ENCODE data around the gene RNF220.
"Not testable (repeated sequence)": the region's sequence is repeated elsewhere in the genome, so short reads cannot be mapped to it uniquely, and the experiment has no call there.

RNF220 gene

DNA sequence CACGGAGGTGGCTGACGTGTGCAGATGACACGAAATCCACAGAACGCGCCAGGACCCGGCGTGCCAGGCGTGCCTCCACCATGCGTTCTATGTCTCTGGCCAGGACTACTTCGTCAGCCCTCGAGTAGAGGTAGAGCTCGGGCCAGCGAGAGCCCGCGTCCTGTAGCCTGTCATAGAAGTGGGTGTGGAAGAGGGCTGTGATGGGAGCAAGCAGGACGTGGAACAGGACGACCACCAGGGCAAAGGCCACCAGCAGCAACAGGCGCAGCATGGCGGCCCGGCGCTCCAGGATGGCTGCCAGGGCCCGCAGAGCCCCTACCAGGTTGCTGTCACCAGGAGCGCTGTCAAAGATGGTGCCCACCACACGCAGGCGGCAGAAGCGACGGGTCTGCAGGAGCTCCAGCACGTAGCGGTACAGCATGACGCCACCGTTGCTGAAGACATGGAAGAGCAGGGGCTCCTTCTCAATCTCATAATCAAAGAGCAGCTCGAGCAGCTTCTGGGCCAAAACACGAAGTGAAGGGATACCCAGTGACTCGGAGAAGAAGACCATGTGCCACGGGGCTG lies 249.6 kb downstream of the RNF220 start:
- DNase-seq (ENCODE audit: low read depth in 2 of 2) = no peak

DNA sequence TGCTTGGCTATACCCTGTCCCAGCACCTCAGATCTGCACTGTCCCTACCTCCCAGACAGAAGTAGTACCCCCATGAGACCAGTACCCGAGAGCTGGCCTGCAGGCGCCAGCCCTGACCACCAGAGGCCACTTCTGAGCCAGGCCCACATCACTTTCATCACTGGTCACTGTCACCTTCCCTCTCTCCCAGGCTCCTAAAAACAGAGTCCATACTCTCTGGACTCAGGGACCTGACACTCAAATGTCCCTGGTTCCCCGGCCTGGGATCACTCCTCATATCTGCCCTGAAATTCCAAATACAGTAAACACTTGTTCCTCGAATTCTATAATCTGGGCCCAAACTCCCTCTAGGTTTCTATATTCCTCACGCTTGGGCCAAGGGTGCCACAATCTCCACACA lies 250.6 kb downstream of the RNF220 start:
- no peak for DNase-seq (ENCODE audit: low read depth in 2 of 2)

DNA sequence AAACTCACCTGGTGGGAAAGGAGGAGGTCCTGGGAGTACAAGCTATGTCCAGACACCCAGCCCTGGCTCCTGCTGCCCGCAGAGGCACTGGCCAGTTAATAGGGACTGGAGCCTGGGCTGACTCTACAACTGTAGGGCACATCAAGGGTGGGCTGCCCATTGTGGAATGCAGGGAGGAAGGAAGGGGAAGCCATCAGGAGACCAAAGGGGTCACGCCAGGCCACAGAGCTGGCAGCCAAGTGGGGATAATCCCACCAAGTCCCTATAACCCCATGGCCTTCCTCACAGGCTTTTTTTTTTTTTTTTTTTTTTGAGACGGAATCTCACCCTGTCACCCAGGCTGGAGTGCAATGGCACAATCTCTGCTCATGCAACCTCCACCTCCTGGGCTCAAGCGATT lies 254.5 kb downstream of the RNF220 start:
- no peak for DNase-seq (ENCODE audit: low read depth in 2 of 2)

DNA sequence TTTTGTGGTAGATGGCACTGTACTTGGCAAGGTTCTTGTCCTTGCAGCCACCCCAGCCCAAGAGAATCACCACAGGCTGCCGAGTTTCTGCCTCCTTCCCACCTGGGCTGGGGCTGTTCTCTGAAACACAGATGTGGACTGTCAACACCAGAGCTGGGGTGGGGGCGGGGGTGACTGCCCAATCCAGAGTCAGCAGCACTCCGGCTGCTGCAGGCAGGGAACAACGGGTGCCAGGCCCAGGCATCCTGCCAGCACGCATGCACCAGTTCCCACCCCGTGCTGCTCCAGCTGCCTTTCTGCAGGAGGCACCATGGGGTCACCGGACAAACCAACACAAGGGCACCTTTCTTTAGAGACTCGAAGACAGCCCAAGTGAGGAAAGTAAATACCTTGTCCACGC lies 255.1 kb downstream of the RNF220 start:
- DNase-seq (ENCODE audit: low read depth in 2 of 2) = no peak

DNA sequence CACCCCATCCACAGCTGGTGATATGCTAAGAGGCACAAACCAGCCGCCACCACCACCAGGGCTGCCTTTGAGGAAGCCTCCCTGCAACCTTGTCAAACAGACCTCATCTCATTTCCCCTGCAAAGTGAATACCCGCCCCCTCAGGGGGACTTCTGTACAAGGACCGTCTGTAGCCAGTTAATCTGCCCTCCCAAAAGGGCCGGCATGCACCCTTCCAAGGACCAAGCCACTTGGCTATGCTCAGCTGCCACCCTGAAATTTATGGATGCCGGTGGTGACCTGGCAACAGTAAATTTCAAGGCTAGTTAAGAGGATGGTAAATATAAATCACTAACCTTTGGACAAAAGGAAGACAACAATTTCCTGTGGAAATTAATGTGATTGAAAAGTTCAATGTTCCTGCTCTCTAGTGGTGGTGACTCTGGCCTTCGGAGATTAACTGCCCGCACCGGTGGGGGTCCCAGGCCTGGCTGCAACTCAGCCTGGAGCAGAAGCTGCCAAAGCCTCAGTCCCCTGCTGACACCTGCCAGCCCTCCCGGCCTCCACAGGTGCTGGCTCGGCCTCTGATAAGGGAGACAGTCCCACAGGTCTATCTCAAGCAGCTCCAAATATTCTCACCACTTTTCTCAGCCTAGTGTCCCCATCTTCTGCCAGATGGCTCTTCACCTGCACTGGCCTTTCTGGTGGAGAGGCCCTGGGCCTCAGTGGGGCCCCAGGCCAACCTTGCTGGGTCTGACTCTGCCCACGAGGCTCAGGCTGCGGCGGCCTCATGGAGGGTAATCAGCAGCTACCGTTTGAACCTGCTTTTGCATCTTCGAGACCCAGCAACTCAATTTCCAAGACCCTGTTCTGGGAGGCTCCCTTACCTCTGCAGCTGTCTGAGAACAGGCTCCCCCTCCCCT lies 257.0 kb downstream of the RNF220 start:
- no peak for DNase-seq (ENCODE audit: low read depth in 2 of 2)

DNA sequence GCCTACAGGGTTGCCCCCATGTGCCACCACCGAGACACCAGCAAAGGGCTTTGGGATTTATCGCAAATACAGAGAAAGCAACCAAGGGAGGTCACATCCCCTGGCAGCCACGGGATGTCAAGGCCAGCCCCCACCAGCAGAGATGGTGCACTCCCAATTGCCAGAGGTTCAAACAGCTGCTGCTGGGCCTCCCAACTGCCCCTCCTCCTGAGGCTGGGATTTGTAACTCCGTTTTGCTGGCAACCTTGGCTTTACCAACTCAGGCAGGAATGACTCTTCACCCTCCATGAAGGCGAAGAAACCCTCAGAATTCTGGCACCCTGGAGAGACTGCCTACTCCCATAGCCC lies 257.6 kb downstream of the RNF220 start:
- no peak for DNase-seq (ENCODE audit: low read depth in 2 of 2)

DNA sequence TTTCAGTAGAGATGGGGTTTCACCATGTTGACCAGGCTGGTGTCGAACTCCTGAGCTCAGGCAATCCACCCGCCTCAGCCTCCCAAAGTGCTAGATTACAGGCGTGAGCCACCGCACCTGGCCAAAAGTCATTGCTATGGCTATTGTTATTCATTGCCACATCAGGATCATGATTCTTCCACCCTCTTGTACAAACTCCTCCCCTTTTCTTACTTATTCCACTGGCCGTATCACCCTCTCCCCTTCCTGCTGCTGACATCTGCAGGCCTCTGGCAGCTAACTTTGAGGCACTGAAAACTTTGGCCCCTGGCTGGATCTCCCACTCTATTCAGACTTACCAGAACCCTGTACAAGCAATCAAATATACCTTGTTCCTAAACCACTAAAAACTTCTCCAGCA lies 258.4 kb downstream of the RNF220 start:
- DNase-seq (ENCODE audit: low read depth in 2 of 2) = no peak

DNA sequence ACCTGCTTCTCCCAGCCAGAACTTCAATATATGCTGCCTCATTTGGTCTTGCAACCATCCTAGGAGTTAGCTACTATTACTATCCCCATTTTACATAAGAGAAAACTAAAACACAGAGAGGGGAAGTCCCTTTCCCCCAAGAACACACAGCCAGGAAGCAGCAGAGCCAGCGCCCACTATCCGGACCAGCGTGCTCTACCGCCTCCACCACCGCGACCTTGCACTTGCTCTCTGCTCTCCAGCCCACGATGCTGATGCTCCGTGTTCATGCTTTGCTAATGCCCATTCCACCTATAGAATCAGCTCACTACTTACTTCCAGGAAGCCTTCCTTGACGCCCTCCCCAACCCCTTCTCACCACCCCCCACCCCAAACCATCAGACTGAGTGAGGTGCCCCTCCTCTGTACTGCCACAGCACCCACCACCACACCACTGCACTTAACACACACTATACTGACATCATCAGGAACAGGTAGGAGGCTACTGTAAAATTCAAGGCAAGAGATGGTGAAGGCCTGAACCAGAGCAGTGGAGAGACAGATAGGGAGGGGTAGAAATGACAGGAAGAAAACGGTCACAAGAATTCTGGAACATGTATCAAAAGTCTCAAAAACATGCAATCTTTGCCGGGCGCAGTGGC lies 259.8 kb downstream of the RNF220 start:
- peak; percentile 5 to 39 for DNase-seq (ENCODE audit: low read depth in 2 of 2)

DNA sequence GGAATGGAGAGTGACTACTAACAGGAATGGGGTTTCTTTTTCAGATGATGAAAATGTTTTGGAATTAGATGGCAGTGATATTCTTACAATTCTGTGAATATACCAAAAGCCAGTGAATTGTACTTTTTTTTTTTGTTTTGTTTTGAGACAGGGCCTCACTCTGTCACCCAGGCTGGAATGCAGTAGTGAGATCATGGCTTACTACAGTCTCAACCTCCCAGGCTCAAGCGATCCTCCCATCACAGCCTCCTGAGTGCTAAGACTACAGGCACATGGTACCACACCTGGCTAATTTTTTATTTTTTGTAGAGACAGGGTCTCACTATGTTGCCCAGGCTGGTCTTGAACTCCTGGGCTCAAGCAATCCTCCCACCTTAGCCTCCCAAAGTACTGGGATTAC lies 261.7 kb downstream of the RNF220 start:
- DNase-seq (ENCODE audit: low read depth in 2 of 2) = not testable (repeated sequence)

DNA sequence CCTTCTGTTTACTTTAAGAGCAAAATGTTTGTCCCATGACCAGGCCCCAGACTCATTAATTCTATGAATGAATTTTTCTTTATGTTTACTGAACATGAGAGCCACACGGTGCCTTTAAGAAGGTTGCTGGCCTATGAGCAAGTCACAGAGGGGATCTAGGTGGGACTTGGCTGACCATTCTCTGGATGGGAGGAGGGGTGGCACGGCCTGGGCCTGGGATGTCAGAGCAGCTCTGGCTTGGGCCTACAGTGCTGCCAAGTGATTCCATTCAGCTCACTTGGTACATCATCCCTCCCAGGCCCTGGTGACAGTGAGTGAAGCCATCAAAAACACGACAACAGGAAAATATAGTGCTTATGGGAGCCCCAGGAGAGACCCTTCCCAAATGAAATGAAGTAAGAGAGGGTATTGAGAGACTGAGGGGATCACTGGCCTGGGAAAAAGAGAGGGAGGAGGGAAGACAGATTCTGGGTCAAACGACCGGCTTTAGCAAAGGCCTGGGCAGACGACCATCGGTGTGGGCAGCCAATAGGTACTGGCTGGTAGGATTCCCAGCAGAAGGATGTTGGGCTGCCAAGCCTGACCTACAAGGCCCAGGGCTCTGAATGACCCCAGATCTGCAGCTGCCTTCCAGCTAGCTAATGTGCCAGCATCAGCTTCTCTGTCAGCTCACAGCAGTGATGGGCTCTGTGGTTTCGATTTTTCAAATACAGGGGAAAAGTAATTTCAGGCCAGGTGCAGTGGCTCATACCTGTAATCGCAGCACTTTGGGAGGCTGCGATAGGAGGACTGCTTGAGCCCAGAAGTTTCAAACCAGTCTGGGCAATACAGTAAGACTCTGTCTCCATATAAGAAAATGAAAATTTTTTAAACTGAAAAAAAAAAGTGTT lies 265.9 kb downstream of the RNF220 start:
- DNase-seq (ENCODE audit: low read depth in 2 of 2) = no peak

DNA sequence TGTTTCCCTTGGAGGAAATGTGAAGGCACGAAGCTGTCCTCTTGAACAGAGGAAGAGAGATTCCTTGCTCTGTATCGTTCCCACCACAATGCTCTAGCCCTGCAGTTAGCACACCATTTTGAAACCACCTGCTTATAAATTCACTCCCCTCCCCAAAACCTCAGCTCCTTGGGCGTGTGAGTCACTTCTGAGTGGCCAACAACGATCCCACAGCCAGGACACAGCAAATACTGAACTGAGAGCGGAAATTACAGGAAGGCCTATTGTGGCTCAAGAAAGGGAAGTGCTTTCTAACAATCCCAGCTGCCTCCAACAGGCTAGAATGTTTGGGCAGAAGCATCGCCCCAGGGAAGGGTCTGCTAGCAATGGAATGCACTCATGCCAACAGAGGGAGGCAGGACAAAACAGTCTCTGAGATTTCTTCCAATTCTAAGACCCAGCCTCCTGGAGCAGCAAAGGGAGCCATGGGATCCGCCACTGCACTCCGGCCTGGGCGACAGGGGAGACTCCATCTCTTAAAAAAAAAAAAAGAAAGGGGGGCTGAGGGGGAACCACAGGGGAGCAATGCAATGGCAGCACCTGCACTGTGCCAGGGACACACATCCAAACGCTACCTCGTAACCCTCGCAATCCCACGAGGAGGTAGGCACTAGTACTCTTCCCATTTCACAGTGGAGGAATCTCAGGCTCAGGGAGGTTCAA lies 267.4 kb downstream of the RNF220 start:
- no peak for DNase-seq (ENCODE audit: low read depth in 2 of 2)

DNA sequence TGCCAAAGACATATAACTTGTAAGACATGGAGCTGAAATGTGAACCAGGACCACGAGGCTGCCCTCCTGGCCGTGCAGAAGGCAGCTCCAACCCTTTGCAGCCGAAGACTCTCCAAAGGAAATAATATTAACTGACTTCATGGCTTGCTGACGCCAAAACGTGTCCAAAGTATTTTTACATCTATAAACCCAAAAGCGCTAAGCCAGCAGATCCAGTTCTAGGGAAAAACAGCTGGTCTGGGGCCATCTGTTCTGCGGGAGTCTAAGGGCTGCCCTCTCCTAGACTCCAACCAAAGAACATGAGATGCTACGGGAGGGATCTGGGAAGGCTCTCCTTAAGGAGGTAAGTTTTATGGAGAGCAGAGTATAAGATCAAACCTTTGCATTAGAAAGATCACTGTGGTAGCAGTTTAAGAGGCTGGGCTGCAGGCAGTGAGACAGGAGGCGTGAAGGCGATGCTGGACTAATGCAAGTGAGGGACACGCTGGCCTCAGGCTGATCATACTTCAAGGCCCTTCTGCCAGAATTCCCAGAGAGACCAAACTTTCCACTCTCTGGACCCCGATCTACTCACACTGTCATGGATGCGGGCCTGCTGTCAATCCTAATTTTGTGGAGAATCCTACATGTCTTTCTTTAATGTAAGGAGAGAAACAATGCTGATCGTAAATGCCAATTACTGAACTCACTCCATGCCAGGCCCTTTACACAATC lies 268.1 kb downstream of the RNF220 start:
- no peak for DNase-seq (ENCODE audit: low read depth in 2 of 2)

DNA sequence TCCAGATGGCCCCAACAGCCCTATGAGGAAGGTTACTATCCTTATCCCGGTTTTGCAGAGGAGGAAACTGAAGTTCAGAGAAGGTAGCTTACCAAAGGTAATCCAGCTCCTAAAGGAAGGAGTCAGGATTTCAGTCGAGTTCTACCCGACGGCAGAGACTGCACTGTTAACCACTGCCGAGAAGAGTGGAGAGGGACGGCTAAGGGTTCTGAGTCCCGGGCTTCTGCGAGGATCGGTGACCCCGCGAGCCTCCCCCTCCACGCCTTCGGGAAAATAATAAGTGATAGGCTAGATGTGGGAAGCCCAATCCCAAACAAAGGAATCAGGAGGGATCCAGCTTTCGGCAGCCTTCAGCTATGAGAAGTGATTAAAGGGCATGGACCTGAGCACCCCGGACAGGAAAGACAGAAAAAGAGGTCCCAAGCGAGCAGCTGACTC lies 268.6 kb downstream of the RNF220 start:
- no peak for DNase-seq (ENCODE audit: low read depth in 2 of 2)

DNA sequence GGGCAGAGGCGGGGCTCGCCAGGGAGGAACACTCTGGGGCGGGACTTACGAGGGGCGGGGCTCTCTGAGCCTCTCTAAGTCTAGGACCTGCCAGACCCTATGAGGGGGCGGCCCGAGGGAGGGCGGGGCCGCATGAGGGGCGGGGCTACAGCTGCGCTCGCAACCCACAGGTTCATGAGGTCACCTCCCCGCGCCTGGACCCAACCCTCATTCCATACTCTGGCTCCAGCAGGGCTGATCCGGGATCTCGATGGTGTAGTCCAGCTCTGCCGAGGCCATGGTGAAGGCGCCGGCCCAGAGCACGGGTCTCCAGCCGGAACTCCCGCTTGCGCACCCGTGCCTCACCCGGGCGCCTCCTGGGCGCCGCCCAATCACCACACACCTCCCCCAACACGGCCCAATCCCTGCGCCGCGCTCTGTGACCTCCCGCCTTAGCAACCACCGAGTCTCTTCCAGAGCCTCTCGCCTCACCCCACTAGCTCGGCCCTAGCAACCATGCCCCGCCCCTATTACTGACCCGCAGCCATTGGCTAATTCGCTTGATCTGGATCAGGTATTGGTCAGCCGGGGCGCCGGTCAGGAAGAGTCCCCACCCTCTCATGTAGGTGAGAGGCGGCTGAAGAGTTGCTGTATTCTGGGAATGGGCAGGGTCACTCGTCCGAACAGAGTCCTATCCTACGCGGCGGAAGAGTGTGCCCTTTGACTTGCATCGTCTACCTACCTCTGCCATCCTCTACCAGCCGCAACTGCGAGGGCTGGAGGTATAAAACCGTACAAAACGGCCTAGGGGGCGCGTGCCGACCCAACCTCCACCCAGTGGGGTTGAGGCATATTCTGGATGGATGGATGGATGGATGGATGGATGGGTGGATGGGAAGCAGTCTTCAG lies 269.3 kb downstream of the RNF220 start, which contains the start of the genes ARMH1 and TMEM53:
TSS of gene ARMH1 (plus strand) at position 602 of the 888 bp plus-strand sequence. CDS start 14,984 bp downstream, outside the sequence.
TSS of gene TMEM53 (minus strand) at position 369 of the 888 bp plus-strand sequence. CDS start at position 279, 90 bp downstream.
- DNase-seq (ENCODE audit: low read depth in 2 of 2) = peak; percentile 93 to 94

DNA sequence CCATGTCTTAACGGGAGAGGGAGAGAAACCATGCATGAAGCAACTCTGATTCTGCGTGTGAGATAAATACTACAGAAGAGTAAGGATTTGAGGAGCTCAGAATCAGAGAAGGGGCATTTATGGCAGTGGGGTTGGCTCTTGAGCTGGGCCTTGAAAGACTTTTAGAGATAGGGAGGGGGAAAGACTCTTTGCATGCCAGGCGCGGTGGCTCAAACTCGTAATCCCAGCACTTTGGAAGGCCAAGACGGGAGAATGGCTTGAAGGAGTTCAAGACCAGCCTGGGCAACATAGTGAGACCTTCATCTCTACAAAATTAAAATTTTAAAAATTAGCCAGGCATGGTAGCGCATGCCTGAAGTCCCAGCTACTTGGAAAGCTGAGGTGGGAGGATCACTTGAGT lies 270.1 kb downstream of the RNF220 start:
- no peak for DNase-seq (ENCODE audit: low read depth in 2 of 2)

DNA sequence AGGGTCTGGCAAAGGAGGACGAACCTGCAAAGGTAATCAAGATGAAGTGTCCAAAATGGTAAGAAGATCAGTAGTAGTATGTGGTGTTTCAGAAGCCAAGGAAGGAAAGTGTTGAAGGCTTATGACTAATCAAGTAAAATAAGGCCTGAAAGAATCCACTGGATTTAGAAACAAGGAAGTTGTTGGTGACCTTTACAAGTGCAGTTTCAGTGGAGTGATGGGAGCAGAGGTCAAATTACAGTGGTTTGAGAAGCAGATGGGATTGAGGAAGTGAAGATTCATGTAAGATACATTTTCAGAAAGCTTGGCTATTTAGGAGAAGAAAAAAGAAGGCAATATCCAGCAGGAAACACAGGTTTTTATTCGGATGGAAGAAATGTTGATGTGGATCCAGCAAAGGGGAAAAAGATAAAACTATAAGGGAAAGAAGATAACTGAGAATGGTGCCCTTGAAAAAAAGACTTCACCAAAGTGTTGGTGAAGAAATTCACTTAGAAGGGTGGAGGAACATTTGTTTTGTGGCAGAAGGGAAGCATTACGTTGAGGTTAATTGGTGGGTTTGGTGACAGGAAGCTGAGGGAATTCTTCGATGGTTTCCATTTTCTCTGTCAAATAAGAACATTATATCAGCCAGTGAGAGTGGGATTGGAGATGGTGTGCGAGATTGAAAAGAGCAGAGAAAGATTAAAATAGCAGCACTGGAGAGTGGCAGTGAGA lies 271.6 kb downstream of the RNF220 start:
- no peak for DNase-seq (ENCODE audit: low read depth in 2 of 2)

DNA sequence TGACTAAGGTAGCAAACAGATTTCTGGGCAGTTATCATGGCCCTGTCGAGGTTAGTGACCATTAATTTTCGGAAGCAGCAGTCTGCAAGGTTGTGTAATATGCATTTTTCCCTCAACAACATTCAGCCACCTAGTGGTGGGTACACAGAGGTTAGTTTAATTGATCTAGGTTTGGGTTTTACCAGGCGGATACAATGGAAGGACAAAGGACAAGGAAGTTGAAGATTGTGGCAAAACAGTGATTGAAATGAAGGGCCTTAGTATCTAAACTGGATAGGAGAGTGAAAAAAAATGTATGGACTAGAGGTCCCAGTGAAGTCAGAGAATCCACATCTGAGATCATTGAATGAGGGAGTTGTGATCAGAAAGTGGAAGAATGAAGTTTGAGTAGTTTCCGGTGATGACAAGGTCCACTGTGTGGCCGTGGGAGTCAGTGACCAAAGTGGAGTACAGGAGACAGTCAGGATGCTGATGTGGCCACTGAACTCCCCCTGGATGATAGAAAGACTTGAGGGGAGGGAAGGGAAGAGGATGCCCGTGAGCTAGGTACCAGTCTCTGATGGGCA lies 272.2 kb downstream of the RNF220 start:
- no peak for DNase-seq (ENCODE audit: low read depth in 2 of 2)

DNA sequence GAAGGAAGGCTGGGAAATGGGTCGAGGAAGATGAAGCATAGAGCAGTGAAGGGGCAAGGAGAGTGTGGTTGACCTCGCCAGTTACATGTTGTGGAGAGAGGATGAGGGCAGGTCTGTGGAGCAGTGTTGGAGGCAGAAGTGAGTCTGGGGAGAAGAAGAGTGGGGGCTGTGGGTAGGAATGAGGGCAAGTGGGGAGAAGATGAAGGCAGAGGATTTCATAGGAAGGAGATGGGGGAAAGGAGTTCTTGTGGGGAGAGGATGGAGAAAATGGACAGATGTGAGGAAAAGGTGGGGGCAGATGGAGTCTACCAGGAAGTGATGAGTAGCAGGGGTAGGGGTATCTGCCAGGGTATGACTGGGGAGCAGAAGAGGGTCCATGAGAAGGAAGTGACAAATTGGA lies 273.1 kb downstream of the RNF220 start:
- no peak for DNase-seq (ENCODE audit: low read depth in 2 of 2)
